ENCODE data around the gene FPGS.

Gene FPGS

GRCh38 chr9:127767909-127768331 is 34.8 kb upstream of the FPGS start:
- TF ChIP-seq CTCF (IDR thresholded peaks at IDR 0.05; ENCODE audit: poor library complexity, severe bottlenecking), result no peak
- no peaks in the 10 kb centered on the region for H3K36me3 ChIP-seq (ENCODE audit: low read depth)
- ATAC-seq (ENCODE audit: low read depth), result no peak
- H3K27ac ChIP-seq (ENCODE audit: poor library complexity, severe bottlenecking), result no peak overlapping the region
- no peak for DNase-seq (ENCODE audit: low spot score)
- peaks cover 5% of the 10 kb centered on the region for H3K4me1 ChIP-seq (ENCODE audit: insufficient read depth, poor library complexity, severe bottlenecking)
- H3K27me3 ChIP-seq (ENCODE audit: insufficient read depth, poor library complexity, severe bottlenecking), result no peaks in the 10 kb centered on the region
- no peaks in the 10 kb centered on the region for H3K9me3 ChIP-seq (ENCODE audit: severe bottlenecking)
- no peak overlapping the region for H3K4me3 ChIP-seq (ENCODE audit: severe bottlenecking)

- no peaks in the 10 kb centered on the region for H3K36me3 ChIP-seq (ENCODE audit: low read depth)
- no peak for DNase-seq (ENCODE audit: low spot score)
- ATAC-seq (ENCODE audit: low read depth), result no peak
- no peaks in the 10 kb centered on the region for H3K9me3 ChIP-seq (ENCODE audit: severe bottlenecking)
- H3K4me3 ChIP-seq (ENCODE audit: severe bottlenecking), result no peak overlapping the region
- no peak for TF ChIP-seq CTCF (IDR thresholded peaks at IDR 0.05; ENCODE audit: poor library complexity, severe bottlenecking)
- H3K4me1 ChIP-seq (ENCODE audit: insufficient read depth, poor library complexity, severe bottlenecking), result peaks cover 5% of the 10 kb centered on the region
- no peaks in the 10 kb centered on the region for H3K27me3 ChIP-seq (ENCODE audit: insufficient read depth, poor library complexity, severe bottlenecking)
- H3K27ac ChIP-seq (ENCODE audit: poor library complexity, severe bottlenecking), result no peak overlapping the region
These were observed 34.0 kb upstream of the FPGS start for GRCh38 chr9:127768698-127769097.

GRCh38 chr9:127769101-127769500 is 33.6 kb upstream of the FPGS start:
- peaks cover 5% of the 10 kb centered on the region for H3K4me1 ChIP-seq (ENCODE audit: insufficient read depth, poor library complexity, severe bottlenecking)
- ATAC-seq (ENCODE audit: low read depth) (no peak), DNase-seq (ENCODE audit: low spot score) (no peak)
- H3K27ac ChIP-seq (ENCODE audit: poor library complexity, severe bottlenecking), result no peak overlapping the region
- H3K36me3 ChIP-seq (ENCODE audit: low read depth), result no peaks in the 10 kb centered on the region
- H3K27me3 ChIP-seq (ENCODE audit: insufficient read depth, poor library complexity, severe bottlenecking), result no peaks in the 10 kb centered on the region
- no peak for TF ChIP-seq CTCF (IDR thresholded peaks at IDR 0.05; ENCODE audit: poor library complexity, severe bottlenecking)
- no peaks in the 10 kb centered on the region for H3K9me3 ChIP-seq (ENCODE audit: severe bottlenecking)
- H3K4me3 ChIP-seq (ENCODE audit: severe bottlenecking), result no peak overlapping the region

GRCh38 chr9:127769929-127770582 is 32.6 kb upstream of the FPGS start:
- TF ChIP-seq CTCF (IDR thresholded peaks at IDR 0.05; ENCODE audit: poor library complexity, severe bottlenecking), result no peak
- Histone ChIP-seq H3K27ac (ENCODE audit: poor library complexity, severe bottlenecking) (no peak overlapping the region), H3K9me3 (ENCODE audit: severe bottlenecking) (no peaks in the 10 kb centered on the region), H3K4me1 (ENCODE audit: insufficient read depth, poor library complexity, severe bottlenecking) (peaks cover 5% of the 10 kb centered on the region), H3K27me3 (ENCODE audit: insufficient read depth, poor library complexity, severe bottlenecking) (no peaks in the 10 kb centered on the region), H3K36me3 (ENCODE audit: low read depth) (no peaks in the 10 kb centered on the region), H3K4me3 (ENCODE audit: severe bottlenecking) (no peak overlapping the region)
- ATAC-seq (ENCODE audit: low read depth), result no peak
- no peak for DNase-seq (ENCODE audit: low spot score)

GRCh38 chr9:127770583-127770904 is 32.1 kb upstream of the FPGS start:
- Histone ChIP-seq H3K27ac (ENCODE audit: poor library complexity, severe bottlenecking) (no peak overlapping the region), H3K27me3 (ENCODE audit: insufficient read depth, poor library complexity, severe bottlenecking) (no peaks in the 10 kb centered on the region), H3K4me3 (ENCODE audit: severe bottlenecking) (peak overlapping the region; percentile 35), H3K36me3 (ENCODE audit: low read depth) (no peaks in the 10 kb centered on the region), H3K9me3 (ENCODE audit: severe bottlenecking) (no peaks in the 10 kb centered on the region), H3K4me1 (ENCODE audit: insufficient read depth, poor library complexity, severe bottlenecking) (peaks cover 5% of the 10 kb centered on the region)
- no peak for TF ChIP-seq CTCF (IDR thresholded peaks at IDR 0.05; ENCODE audit: poor library complexity, severe bottlenecking)
- ATAC-seq (ENCODE audit: low read depth) (no peak), DNase-seq (ENCODE audit: low spot score) (no peak)
